K562 (cell line): ENCODE measurements around the gene DHX35. TPM values are rescaled to one million over a fixed set of nuclear protein-coding genes. Genes with fewer than 3 reads are reported as not detected.

Experiments used
- ADNP ChIP-seq: fragments of 200-800 bp; sonication (Bioruptor generic); IDR thresholded peaks from 2 replicates; pipeline ENCODE4 v1.6.1; 2016; ENCODE audit warnings: missing genetic modification characterization, missing compliant biosample characterization
- SMAD2 ChIP-seq: fragments of 150-350 bp; IDR thresholded peaks from 2 replicates; pipeline ENCODE4 v1.6.1; 2014; ENCODE audit warnings: low read depth, mild to moderate bottlenecking, low read length
- TSC22D4 ChIP-seq: fragments of 450-650 bp; IDR thresholded peaks from 2 replicates; pipeline ENCODE4 v1.6.1; 2016; ENCODE audit warnings: missing genetic modification characterization, missing biosample characterization, control low read depth
- WHSC1 ChIP-seq: IDR thresholded peaks from one replicate; pipeline ENCODE4 v1.6.1; 2012; ENCODE audit warnings: low read length, control low read depth, inconsistent platforms
- ZNF232 ChIP-seq: sonication (generic); formaldehyde crosslinking; IDR thresholded peaks from 2 replicates; pipeline ENCODE4 v1.8.0; 2022; ENCODE audit warnings: mild to moderate bottlenecking, missing genetic modification reagents
- ZNF311 ChIP-seq: fragments of 250-450 bp; sonication (Bioruptor Pico); IDR thresholded peaks from 2 replicates; pipeline ENCODE4 v1.4.0; 2020; ENCODE audit warnings: mild to moderate bottlenecking, moderate library complexity
- ZNF57 ChIP-seq: fragments of 450-650 bp; formaldehyde crosslinking; IDR thresholded peaks from 2 replicates; pipeline ENCODE4 v1.4.0; 2020; ENCODE audit warnings: mild to moderate bottlenecking, moderate library complexity
- polyA plus RNA-seq, 8 experiments: library from polyadenylated mRNA; depleted of rRNA in 4 of 8; stranded (reverse) in 5 of 8; unstranded in 3 of 8; fragments of >200 nt; fragmentation: Nextera tagmentation in 2 of 8; fragmentation: Illumina TruSeq in 1 of 8; extraction: Ambion mirVana in 2 of 8; extraction: Trizol in 1 of 8; gene quantifications; 2 replicates each; pipeline versions ENCODE4 v1.2.1 to v1.2.3, GENCODE V29; 2011 to 2014; ENCODE audit warnings: inconsistent platforms in 1 of 8, missing spikeins in 1 of 8
- total RNA-seq, 7 experiments: library from RNA; depleted of rRNA in 6 of 7; stranded (reverse); fragments of >200 nt in 6 of 7; fragmentation: Illumina TruSeq in 2 of 7; extraction: Trizol in 2 of 7; gene quantifications; 2 replicates each; pipeline versions ENCODE4 v1.2.1 to v1.2.3, GENCODE V29; 2011 to 2021; ENCODE audit warnings: low replicate concordance in 1 of 7
- TF ChIP-seq, protein P1 (sequence below): fragments of 200-600 bp; sonication (generic); IDR thresholded peaks from one replicate; pipeline ENCODE4 v1.6.1; 2012; ENCODE audit warnings: mild to moderate bottlenecking, low read depth, low read length, inconsistent platforms
- TF ChIP-seq, protein P2 (sequence below): IDR thresholded peaks from 3 replicates; pipeline ENCODE4 v1.6.1; 2011; ENCODE audit warnings: borderline replicate concordance, mild to moderate bottlenecking, moderate library complexity; ENCODE audit not compliant: insufficient read length; ENCODE audit errors: extremely low read depth
- TF ChIP-seq, protein P3 (sequence below), 2 experiments: IDR thresholded peaks in 1 of 2; conservative IDR thresholded peaks in 1 of 2; 2 replicates each; pipeline ENCODE4 v1.6.1; 2016; ENCODE audit warnings: low read depth in 2 of 2, mild to moderate bottlenecking in 1 of 2, missing compliant biosample characterization in 1 of 2, missing genetic modification characterization in 1 of 2, moderate library complexity in 1 of 2

The DHX35 gene
- total and polyA plus RNA-seq, 9 of the 15 experiments (the other 6 are each of a cell fraction or from before 2014, with no cell fraction given) = 6.5 to 25.6 (median 16.9) TPM

- TF ChIP-seq, protein P1, sequence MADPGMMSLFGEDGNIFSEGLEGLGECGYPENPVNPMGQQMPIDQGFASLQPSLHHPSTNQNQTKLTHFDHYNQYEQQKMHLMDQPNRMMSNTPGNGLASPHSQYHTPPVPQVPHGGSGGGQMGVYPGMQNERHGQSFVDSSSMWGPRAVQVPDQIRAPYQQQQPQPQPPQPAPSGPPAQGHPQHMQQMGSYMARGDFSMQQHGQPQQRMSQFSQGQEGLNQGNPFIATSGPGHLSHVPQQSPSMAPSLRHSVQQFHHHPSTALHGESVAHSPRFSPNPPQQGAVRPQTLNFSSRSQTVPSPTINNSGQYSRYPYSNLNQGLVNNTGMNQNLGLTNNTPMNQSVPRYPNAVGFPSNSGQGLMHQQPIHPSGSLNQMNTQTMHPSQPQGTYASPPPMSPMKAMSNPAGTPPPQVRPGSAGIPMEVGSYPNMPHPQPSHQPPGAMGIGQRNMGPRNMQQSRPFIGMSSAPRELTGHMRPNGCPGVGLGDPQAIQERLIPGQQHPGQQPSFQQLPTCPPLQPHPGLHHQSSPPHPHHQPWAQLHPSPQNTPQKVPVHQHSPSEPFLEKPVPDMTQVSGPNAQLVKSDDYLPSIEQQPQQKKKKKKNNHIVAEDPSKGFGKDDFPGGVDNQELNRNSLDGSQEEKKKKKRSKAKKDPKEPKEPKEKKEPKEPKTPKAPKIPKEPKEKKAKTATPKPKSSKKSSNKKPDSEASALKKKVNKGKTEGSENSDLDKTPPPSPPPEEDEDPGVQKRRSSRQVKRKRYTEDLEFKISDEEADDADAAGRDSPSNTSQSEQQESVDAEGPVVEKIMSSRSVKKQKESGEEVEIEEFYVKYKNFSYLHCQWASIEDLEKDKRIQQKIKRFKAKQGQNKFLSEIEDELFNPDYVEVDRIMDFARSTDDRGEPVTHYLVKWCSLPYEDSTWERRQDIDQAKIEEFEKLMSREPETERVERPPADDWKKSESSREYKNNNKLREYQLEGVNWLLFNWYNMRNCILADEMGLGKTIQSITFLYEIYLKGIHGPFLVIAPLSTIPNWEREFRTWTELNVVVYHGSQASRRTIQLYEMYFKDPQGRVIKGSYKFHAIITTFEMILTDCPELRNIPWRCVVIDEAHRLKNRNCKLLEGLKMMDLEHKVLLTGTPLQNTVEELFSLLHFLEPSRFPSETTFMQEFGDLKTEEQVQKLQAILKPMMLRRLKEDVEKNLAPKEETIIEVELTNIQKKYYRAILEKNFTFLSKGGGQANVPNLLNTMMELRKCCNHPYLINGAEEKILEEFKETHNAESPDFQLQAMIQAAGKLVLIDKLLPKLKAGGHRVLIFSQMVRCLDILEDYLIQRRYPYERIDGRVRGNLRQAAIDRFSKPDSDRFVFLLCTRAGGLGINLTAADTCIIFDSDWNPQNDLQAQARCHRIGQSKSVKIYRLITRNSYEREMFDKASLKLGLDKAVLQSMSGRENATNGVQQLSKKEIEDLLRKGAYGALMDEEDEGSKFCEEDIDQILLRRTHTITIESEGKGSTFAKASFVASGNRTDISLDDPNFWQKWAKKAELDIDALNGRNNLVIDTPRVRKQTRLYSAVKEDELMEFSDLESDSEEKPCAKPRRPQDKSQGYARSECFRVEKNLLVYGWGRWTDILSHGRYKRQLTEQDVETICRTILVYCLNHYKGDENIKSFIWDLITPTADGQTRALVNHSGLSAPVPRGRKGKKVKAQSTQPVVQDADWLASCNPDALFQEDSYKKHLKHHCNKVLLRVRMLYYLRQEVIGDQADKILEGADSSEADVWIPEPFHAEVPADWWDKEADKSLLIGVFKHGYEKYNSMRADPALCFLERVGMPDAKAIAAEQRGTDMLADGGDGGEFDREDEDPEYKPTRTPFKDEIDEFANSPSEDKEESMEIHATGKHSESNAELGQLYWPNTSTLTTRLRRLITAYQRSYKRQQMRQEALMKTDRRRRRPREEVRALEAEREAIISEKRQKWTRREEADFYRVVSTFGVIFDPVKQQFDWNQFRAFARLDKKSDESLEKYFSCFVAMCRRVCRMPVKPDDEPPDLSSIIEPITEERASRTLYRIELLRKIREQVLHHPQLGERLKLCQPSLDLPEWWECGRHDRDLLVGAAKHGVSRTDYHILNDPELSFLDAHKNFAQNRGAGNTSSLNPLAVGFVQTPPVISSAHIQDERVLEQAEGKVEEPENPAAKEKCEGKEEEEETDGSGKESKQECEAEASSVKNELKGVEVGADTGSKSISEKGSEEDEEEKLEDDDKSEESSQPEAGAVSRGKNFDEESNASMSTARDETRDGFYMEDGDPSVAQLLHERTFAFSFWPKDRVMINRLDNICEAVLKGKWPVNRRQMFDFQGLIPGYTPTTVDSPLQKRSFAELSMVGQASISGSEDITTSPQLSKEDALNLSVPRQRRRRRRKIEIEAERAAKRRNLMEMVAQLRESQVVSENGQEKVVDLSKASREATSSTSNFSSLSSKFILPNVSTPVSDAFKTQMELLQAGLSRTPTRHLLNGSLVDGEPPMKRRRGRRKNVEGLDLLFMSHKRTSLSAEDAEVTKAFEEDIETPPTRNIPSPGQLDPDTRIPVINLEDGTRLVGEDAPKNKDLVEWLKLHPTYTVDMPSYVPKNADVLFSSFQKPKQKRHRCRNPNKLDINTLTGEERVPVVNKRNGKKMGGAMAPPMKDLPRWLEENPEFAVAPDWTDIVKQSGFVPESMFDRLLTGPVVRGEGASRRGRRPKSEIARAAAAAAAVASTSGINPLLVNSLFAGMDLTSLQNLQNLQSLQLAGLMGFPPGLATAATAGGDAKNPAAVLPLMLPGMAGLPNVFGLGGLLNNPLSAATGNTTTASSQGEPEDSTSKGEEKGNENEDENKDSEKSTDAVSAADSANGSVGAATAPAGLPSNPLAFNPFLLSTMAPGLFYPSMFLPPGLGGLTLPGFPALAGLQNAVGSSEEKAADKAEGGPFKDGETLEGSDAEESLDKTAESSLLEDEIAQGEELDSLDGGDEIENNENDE = no peak
- no peak for TF ChIP-seq ADNP
- peak; percentile 73 for TF ChIP-seq ZNF311 (CRISPR knock-in tag)
- no peak for TF ChIP-seq SMAD2
- TF ChIP-seq, protein P2, sequence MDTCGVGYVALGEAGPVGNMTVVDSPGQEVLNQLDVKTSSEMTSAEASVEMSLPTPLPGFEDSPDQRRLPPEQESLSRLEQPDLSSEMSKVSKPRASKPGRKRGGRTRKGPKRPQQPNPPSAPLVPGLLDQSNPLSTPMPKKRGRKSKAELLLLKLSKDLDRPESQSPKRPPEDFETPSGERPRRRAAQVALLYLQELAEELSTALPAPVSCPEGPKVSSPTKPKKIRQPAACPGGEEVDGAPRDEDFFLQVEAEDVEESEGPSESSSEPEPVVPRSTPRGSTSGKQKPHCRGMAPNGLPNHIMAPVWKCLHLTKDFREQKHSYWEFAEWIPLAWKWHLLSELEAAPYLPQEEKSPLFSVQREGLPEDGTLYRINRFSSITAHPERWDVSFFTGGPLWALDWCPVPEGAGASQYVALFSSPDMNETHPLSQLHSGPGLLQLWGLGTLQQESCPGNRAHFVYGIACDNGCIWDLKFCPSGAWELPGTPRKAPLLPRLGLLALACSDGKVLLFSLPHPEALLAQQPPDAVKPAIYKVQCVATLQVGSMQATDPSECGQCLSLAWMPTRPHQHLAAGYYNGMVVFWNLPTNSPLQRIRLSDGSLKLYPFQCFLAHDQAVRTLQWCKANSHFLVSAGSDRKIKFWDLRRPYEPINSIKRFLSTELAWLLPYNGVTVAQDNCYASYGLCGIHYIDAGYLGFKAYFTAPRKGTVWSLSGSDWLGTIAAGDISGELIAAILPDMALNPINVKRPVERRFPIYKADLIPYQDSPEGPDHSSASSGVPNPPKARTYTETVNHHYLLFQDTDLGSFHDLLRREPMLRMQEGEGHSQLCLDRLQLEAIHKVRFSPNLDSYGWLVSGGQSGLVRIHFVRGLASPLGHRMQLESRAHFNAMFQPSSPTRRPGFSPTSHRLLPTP = no peak
- TF ChIP-seq WHSC1 = no peak
- no peak for TF ChIP-seq ZNF57 (CRISPR knock-in tag)
- TF ChIP-seq ZNF232 (CRISPR knock-in tag) = no peak
- TF ChIP-seq TSC22D4 (tag) = no peak
- TF ChIP-seq, protein P3, sequence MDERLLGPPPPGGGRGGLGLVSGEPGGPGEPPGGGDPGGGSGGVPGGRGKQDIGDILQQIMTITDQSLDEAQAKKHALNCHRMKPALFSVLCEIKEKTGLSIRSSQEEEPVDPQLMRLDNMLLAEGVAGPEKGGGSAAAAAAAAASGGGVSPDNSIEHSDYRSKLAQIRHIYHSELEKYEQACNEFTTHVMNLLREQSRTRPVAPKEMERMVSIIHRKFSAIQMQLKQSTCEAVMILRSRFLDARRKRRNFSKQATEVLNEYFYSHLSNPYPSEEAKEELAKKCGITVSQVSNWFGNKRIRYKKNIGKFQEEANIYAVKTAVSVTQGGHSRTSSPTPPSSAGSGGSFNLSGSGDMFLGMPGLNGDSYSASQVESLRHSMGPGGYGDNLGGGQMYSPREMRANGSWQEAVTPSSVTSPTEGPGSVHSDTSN (CRISPR knock-in tag; IDR thresholded peaks at IDR 0.05; ENCODE audit: low read depth) = no peak
- TF ChIP-seq, protein P3 (tag; conservative IDR thresholded peaks at IDR 0.05; ENCODE audit: low read depth) = peak; percentile 84
These were observed 14.2 kb upstream of the DHX35 start (continued) for GRCh38 chr20:38947931-38948362.
